HFF-Myc (cell line): ENCODE data around the gene NUDCD3.

ENCODE experiments used
- DNase-seq: peaks from one replicate; pipeline ENCODE4 v3.0.0-alpha.2; 2011; ENCODE audit warnings: low read depth; ENCODE audit errors: extremely low read depth
- H3K4me3 ChIP-seq: replicated peaks from 2 replicates; pipeline ENCODE4 v1.5.1; 2011; ENCODE audit warnings: low read depth, mild to moderate bottlenecking, control low read depth, low read length
- TF ChIP-seq, protein P1 (sequence below): IDR thresholded peaks from 2 replicates; pipeline ENCODE4 v1.5.1; 2012; ENCODE audit warnings: mild to moderate bottlenecking, low read depth, low read length, control low read depth; ENCODE audit errors: missing control alignments

Gene NUDCD3

DNA sequence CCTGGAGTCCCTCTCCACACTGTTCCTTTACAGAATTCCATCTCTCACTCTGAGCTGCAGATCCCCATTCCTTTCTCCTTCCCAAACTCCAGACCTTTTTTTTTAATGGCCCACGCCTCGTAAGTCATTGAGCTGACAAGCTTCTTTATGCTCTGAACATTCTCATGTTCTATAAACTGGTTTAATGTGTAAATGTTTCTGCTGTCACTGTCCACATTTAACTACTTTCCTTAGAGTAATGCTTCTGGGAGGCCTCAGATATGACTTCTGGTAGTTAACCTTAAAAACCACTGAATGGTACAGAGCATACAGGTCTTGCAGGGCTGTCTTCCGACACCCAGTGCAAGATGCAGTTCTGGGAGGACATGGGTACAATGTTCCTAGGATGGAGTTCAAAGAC is 94.0 kb downstream of the NUDCD3 start:
- TF ChIP-seq, protein P1, sequence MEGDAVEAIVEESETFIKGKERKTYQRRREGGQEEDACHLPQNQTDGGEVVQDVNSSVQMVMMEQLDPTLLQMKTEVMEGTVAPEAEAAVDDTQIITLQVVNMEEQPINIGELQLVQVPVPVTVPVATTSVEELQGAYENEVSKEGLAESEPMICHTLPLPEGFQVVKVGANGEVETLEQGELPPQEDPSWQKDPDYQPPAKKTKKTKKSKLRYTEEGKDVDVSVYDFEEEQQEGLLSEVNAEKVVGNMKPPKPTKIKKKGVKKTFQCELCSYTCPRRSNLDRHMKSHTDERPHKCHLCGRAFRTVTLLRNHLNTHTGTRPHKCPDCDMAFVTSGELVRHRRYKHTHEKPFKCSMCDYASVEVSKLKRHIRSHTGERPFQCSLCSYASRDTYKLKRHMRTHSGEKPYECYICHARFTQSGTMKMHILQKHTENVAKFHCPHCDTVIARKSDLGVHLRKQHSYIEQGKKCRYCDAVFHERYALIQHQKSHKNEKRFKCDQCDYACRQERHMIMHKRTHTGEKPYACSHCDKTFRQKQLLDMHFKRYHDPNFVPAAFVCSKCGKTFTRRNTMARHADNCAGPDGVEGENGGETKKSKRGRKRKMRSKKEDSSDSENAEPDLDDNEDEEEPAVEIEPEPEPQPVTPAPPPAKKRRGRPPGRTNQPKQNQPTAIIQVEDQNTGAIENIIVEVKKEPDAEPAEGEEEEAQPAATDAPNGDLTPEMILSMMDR = no peak
- no peak for DNase-seq
- H3K4me3 ChIP-seq = no peak overlapping the region

DNA sequence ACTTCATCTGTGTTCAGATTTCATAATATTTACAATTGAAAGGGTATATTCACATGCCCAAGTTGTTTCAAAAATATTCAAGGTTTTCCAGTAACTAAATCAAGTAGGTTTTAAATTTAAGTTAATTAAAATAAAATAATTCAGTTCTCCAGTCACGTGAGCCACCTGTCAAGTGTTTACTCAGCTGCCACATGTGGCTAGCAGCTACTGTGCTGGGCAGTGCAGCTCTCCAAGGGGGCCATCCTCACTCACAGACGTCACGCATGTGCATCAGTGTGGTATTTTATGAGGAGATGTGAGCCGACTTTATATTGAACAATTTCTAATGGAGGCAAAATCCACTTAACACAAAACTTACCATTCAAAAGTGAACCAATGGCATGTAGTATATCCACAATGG is 95.4 kb downstream of the NUDCD3 start:
- no peak for DNase-seq
- TF ChIP-seq, protein P1 = no peak
- H3K4me3 ChIP-seq = no peak overlapping the region

DNA sequence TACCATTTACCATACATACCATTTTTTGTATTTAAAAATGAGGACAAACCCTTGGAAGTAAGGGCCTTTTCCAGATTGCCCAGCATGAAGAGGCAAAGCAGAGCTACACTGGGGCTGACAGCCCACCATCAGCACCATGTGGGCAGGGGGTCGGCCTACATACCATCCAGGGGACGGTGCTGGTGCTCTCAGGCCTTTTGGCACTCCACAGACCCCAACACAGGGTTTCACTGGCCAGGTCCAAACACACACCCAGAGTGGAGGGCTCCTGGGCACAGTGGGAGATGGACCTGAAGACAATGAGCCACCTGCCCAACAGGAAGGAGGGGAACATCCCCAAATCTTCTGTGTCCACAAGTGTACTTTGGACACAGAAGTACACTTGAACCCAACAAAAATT is 95.8 kb downstream of the NUDCD3 start:
- DNase-seq = no peak
- TF ChIP-seq, protein P1 = no peak
- no peak overlapping the region for H3K4me3 ChIP-seq

DNA sequence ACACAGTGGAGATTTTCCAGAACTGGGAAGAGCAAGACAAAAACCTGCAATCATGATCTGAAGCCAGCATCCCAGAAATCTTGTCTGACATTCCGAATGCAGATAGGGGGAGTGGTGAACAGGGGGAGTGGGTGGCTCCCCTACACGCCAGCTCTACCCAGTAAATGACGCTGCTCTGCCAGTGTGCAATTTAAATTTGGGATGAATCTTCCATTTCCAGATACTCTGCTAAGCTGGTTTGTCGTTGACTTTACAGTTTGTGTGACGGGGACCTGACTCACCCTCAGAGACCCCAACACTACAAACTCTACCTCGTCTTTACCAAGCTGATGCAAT is 96.4 kb downstream of the NUDCD3 start:
- no peak overlapping the region for H3K4me3 ChIP-seq
- DNase-seq = no peak
- TF ChIP-seq, protein P1 = no peak

DNA sequence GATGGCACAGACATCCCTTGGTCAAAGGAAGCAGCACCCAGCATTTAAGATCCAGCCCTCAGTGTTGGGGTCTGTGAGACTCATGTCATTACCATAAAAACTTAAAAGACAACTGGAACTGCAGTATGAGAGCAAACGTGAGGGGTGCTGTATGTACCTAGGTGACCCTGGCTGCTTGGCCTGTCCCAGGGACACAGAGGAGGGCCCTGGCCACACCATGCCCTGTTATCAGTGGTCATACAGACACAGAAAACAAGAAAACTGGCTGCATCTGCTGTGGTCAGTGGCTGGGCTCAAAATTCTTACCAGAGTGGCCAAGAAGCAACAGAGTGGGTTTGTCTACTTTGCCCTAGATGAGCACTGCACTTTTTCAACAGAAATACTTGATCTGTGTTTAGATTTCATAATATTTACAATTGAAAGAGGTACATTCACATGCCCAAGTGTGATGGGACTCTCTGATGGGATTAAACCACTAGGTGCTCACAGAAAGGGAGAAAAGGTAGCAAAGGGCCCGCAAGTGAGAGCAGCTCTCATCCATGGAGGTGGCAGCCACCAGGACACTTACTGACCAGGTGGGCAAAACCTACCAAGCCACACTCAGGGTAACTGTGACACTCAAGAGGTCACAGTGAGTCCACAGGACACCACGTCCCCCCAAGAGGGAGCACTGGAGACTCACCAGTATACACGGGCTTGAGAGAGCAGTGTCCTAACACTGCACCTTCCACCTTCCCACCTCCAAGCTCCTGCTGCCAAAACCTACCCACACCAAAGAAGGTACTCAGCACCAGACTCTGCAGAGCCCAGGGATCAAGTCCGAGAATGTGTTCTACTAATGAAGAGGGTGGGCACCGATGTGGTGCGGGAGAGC is 97.0 kb downstream of the NUDCD3 start:
- DNase-seq = no peak
- TF ChIP-seq, protein P1 = no peak
- no peak overlapping the region for H3K4me3 ChIP-seq

DNA sequence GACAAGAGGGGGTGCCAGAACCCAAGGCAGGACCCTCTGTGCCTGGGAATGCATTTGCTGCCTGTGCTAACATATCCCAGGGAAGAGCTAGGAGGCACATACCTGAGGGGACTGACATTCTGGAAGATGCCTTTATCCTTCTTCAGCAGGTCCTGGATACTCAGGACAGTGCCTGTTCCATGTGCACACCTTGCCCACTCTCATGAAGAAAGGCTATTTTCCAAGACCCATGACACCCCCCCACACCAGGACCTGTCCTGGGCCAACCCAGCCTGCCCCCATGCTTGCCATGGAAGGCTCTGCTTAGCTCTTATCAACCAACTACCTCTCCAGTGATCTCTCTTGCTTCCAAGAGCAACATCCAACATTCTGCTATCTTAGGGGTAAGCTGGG is 97.8 kb downstream of the NUDCD3 start:
- TF ChIP-seq, protein P1 = no peak
- DNase-seq = no peak
- no peak overlapping the region for H3K4me3 ChIP-seq
